Peyer's patch (tissue), 4 donors: ENCODE measurements around the gene USP44. TPM values are rescaled to one million over a fixed set of nuclear protein-coding genes. Genes with fewer than 3 reads are reported as not detected.
A peak's percentile ranks its signal among the peaks of the same experiment; 100 is the strongest.

Source experiments
- DNase-seq, 3 donors: peaks; one replicate each; pipeline ENCODE4 v3.0.0-alpha.2; 2017 to 2019
- H3K27ac ChIP-seq, 4 donors: fragments of 200-600 bp; sonication (generic); one replicate each; pipeline ENCODE4 v1.5.1; 2016 to 2019
- H3K27me3 ChIP-seq, 2 donors: fragments of 200-600 bp; sonication (generic); one replicate each; pipeline ENCODE4 v1.5.1; 2019
- H3K36me3 ChIP-seq, 3 donors: fragments of 200-600 bp; sonication (generic); one replicate each; pipeline ENCODE4 v1.5.1; 2016 to 2019
- H3K4me1 ChIP-seq, 4 donors: fragments of 200-600 bp; sonication (generic); one replicate each; pipeline ENCODE4 v1.5.1; 2016 to 2019
- H3K4me3 ChIP-seq, 4 donors: fragments of 200-600 bp; sonication (generic); 1 replicate in 3 of 4; 2 replicates in 1 of 4; pipeline ENCODE4 v1.5.1; 2016 to 2019; ENCODE audit warnings: mild to moderate bottlenecking in 1 of 4
- H3K9me3 ChIP-seq, 4 donors: fragments of 200-600 bp; sonication (generic); one replicate each; pipeline ENCODE4 v1.5.1; 2016 to 2019; ENCODE audit warnings: mild to moderate bottlenecking in 1 of 4
- POLR2A ChIP-seq, 2 donors: fragments of 450-650 bp; IDR thresholded peaks; one replicate each; pipeline ENCODE4 v1.5.1; 2017; ENCODE audit warnings: antibody characterized with exemption in 2 of 2, mild to moderate bottlenecking in 2 of 2, moderate library complexity in 2 of 2
- total RNA-seq, 4 donors: library from RNA; depleted of rRNA; stranded (reverse); fragments of >200 nt; gene quantifications; one replicate each; pipeline ENCODE4 v1.1.0, GENCODE V29; 2016
- TF ChIP-seq, protein P1 (sequence below), 6 experiments: fragments of 450-650 bp in 4 of 6; fragments of 200-600 bp in 2 of 6; sonication (generic) in 1 of 6; IDR thresholded peaks; one replicate each; pipeline ENCODE4 v1.5.1; 2017 to 2019; ENCODE audit warnings: antibody characterized with exemption in 6 of 6, mild to moderate bottlenecking in 3 of 6, moderate library complexity in 1 of 6

The USP44 gene
- total RNA-seq, 4 donors from 2014 or later = 1.2 to 2.9 TPM; not detected in 2

DNA sequence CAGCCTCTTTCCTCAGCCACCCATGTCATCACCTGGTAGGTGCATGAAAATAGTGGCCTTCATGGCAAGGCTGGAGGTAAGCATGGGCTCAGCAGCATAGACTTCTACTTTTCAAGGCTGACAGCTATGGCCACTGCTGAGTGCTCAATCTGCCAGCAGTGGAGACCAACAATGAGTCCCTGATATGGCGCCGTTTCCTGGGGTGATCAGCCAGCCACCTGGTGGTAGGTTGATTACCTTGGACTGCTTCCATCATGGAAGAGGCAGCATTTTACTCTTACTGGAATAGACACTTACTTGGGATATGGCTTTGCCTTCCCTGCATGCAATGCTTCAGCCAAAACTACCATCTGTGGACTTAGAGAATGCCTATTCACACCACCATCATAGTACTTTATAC, 39.5 kb upstream of the USP44 start:
- TF ChIP-seq, protein P1, sequence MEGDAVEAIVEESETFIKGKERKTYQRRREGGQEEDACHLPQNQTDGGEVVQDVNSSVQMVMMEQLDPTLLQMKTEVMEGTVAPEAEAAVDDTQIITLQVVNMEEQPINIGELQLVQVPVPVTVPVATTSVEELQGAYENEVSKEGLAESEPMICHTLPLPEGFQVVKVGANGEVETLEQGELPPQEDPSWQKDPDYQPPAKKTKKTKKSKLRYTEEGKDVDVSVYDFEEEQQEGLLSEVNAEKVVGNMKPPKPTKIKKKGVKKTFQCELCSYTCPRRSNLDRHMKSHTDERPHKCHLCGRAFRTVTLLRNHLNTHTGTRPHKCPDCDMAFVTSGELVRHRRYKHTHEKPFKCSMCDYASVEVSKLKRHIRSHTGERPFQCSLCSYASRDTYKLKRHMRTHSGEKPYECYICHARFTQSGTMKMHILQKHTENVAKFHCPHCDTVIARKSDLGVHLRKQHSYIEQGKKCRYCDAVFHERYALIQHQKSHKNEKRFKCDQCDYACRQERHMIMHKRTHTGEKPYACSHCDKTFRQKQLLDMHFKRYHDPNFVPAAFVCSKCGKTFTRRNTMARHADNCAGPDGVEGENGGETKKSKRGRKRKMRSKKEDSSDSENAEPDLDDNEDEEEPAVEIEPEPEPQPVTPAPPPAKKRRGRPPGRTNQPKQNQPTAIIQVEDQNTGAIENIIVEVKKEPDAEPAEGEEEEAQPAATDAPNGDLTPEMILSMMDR (IDR thresholded peaks at IDR 0.05) = no peak
- no peak for TF ChIP-seq POLR2A (IDR thresholded peaks at IDR 0.05)
- Histone ChIP-seq H3K27me3 (no peaks in the 10 kb centered on the region), H3K4me3 (no peak overlapping the region)

DNA sequence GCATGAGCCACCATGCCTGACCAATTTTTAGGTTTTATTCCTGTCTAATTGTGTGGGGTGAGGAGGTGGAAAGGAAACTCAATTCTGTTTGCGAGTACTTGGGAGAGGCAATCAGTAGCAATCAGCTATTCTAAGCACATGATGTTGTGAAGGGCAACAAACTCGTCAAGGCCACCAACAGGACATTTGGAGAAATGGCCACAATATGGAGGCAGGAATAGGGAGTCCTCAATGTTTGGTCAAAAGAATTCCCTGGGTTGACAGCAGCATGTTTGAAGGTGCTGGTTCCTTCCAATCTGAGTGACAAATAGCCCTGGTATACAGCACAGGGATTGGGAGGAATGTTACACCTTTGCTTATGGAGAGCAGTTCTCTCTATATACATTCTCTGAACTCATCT, 32.7 kb upstream of the USP44 start:
- H3K4me1 ChIP-seq = no peaks in the 10 kb centered on the region
- DNase-seq = no peak
- H3K36me3 ChIP-seq = no peaks in the 10 kb centered on the region
- no peak overlapping the region for H3K27ac ChIP-seq
- H3K27me3 ChIP-seq = no peaks in the 10 kb centered on the region
- no peak overlapping the region for H3K4me3 ChIP-seq
- TF ChIP-seq, protein P1 (IDR thresholded peaks at IDR 0.05) = no peak
- no peak for TF ChIP-seq POLR2A (IDR thresholded peaks at IDR 0.05)
- H3K9me3 ChIP-seq = no peaks in the 10 kb centered on the region

More for the DNA sequence above, 39.5 kb upstream of the USP44 start:
- Histone ChIP-seq H3K4me1 (no peaks in the 10 kb centered on the region), H3K36me3 (no peaks in the 10 kb centered on the region), H3K27ac (no peak overlapping the region), H3K9me3 (no peaks in the 10 kb centered on the region)
- no peak for DNase-seq

DNA sequence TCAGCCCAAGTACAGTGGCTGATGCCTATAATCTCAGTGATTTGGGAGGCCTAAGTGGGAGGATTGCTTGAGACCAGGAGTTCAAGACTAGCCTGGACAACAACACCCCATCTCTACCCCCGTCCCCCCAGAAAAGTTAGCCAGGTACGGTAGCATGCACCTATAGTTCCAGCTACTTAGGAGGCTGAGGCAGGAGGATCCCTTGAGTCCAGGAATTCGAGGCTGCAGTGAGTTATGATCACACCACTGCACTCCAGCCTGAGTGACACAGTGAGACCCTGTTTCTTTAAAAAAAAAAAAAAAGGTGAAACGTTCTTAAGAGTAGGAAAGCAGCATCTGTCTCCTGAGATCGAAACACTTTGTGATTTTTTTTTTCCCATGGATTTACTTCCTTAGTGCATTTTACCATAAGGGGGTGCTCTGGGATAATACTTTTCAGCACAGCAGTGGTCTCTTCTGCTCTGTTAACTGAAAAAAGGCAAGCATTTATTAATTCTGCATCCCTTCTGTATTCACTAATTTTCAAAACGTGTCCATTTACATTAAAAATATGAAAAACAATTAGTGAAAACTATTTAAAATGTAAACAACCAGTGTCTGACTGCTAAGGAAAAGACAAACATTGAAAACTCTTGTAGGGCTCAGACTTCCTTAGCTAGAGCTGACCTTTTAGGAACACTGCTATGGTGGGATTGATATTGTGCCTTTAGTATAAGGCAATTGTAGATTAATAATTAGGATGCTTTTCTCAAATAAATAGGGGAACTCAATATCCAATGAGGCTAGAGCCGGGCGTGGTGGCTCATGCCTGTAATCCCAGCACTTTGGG, 31.2 kb upstream of the USP44 start:
- no peak overlapping the region for H3K27ac ChIP-seq
- no peak for DNase-seq
- H3K27me3 ChIP-seq = no peaks in the 10 kb centered on the region
- no peaks in the 10 kb centered on the region for H3K4me1 ChIP-seq
- H3K36me3 ChIP-seq = no peaks in the 10 kb centered on the region
- no peaks in the 10 kb centered on the region for H3K9me3 ChIP-seq
- TF ChIP-seq POLR2A (IDR thresholded peaks at IDR 0.05) = no peak
- TF ChIP-seq, protein P1 (IDR thresholded peaks at IDR 0.05) = peak in 3 of 6 experiments; percentile 38 to 50 (median 49)
- H3K4me3 ChIP-seq = no peak overlapping the region

DNA sequence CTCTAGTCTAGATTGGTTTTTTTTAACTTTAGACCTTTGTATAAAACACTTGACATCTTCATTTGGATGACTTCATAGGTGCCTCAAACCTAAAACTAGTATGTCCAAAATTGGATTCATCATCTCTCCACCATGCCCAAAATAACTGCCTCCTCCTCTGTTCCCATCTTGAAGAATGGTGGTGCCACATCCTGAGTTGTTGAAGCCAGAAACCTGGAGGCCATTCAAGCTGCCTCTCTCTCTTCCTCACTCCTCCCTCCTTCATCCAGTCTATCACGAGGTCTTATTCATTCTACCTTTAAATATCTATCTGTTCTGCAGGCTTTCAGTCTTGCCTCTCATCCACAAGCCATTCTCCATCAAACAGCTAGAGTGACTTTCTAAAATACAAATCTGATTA, 26.5 kb upstream of the USP44 start:
- H3K27ac ChIP-seq = no peak overlapping the region
- DNase-seq = no peak
- H3K27me3 ChIP-seq = no peaks in the 10 kb centered on the region
- no peak overlapping the region for H3K4me3 ChIP-seq
- H3K4me1 ChIP-seq = no peaks in the 10 kb centered on the region
- TF ChIP-seq, protein P1 (IDR thresholded peaks at IDR 0.05) = no peak
- TF ChIP-seq POLR2A (IDR thresholded peaks at IDR 0.05) = no peak
- no peaks in the 10 kb centered on the region for H3K9me3 ChIP-seq
- no peaks in the 10 kb centered on the region for H3K36me3 ChIP-seq

DNA sequence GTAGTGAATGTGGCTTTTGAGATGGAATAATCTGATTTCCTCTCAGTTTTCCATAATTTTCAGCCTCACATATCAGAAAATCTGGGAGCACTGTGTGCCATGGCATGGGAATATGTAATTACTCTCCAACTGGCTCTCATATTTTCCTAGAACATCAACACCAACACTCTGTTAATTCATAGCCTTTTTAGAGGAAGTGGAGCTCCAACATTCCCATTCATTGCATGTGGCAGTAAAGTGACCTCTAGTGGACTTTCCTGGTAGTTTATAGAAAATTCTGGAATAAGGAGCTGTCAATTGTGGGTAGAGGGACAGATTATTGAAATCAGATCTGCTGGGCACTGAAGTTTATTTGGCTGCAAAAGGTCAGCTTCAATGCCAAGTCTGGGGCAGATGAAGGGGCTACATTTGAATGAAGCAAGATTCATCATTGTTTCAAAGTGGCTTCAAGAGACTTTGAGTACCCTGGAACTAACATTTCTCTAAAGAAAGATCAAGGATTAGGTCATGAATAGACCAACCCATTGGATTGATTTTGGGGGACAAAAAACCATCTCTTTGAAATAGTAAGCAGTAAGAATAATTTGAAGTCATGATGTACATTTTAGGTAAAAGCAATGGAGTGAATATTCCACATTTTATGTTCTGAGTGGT, 23.6 kb upstream of the USP44 start:
- no peaks in the 10 kb centered on the region for H3K9me3 ChIP-seq
- no peaks in the 10 kb centered on the region for H3K36me3 ChIP-seq
- no peak overlapping the region for H3K4me3 ChIP-seq
- no peaks in the 10 kb centered on the region for H3K27me3 ChIP-seq
- no peaks in the 10 kb centered on the region for H3K4me1 ChIP-seq
- H3K27ac ChIP-seq = peak overlapping the region in 1 of 4 donors; percentile 53
- TF ChIP-seq, protein P1 (IDR thresholded peaks at IDR 0.05) = peak in 5 of 6 experiments; percentile 54 to 64 (median 60)
- TF ChIP-seq POLR2A (IDR thresholded peaks at IDR 0.05) = no peak
- DNase-seq = no peak
